Measurements from ENCODE around the gene COTL1.

DNA sequence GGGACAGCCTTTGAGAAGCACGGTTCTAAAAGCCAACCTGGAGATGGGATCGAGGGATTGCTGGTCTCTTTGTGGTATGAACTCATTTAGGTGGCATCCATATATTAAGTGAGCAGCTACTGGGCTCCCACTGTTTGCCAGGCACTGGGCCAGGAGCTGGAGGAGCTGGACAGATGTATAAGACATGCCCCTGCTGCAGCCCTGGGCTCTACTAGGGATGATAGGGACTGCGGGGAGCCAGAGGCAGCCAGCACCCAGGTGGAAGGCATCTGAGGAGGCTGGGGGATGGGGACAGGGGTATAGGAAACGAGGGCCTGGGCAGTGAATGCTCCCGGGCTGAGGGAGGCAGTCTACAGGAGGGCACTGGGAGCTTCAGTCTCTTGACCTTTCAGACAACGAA, 60.4 kb downstream of the COTL1 start:
- TF ChIP-seq POLR2A (IDR thresholded peaks at IDR 0.05; ENCODE audit: low read length) (no peak), GATA1 (IDR thresholded peaks at IDR 0.05; ENCODE audit: low read depth, low read length) (no peak)
